GM06990 (cell line): ENCODE measurements around the gene RXRA.

Experiments
- DNase-seq: peaks from one replicate; pipeline ENCODE4 v3.0.0-alpha.2; 2011; ENCODE audit not compliant: insufficient read length; ENCODE audit errors: extremely low read depth
- H3K27me3 ChIP-seq: replicated peaks from 2 replicates; pipeline ENCODE4 v1.6.0; 2011; ENCODE audit warnings: low read length; ENCODE audit not compliant: control insufficient read depth, insufficient read depth
- H3K36me3 ChIP-seq: 2 replicates; pipeline ENCODE4 v1.5.1; 2011; ENCODE audit warnings: low read length; ENCODE audit not compliant: control insufficient read depth, insufficient read depth
- H3K4me3 ChIP-seq: replicated peaks from 2 replicates; pipeline ENCODE4 v1.5.1; 2011; ENCODE audit warnings: low read depth, mild to moderate bottlenecking, control low read depth, low read length
- TF ChIP-seq, protein P1 (sequence below): IDR thresholded peaks from 2 replicates; pipeline ENCODE4 v1.5.1; 2011; ENCODE audit warnings: low read length, control low read depth, mild to moderate bottlenecking, inconsistent platforms; ENCODE audit not compliant: insufficient read depth, poor library complexity, severe bottlenecking

Gene RXRA

DNA sequence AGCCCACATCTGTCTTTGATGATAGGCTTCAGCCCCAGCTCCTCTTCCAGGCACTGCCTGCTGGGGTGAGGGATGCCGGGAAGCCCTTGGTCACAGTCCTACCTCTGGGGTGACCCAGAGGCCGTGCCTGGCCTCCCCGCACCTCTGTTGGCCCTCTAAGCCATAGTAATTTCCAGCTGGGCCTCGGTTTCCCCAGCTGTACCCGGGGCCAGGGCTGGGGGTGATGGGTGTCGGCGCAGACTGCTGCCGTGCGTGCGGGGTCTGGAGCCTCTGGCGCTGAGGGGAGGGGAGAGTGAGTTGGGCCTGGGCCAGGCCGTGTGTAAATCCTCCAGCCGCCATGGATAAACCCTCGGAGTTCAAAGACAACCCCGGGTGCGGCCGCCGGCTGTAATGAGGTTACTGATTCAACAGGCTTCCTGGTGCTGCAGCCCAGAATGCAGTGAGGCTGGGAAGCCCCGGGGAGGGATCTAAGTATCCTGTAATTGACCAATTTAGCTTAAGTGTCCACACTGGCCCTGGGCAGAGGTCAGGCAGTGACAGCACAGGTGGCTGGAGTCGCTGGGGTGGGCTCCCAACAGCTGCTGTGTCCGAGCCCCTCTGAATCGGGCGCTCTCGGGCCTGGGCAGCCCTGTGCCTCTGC is 7.1 kb downstream of the RXRA start:
- Histone ChIP-seq H3K36me3 (no peaks in the 10 kb centered on the region), H3K4me3 (no peak overlapping the region), H3K27me3 (no peaks in the 10 kb centered on the region; the same call in 1 of the 2 replicates)
- TF ChIP-seq, protein P1, sequence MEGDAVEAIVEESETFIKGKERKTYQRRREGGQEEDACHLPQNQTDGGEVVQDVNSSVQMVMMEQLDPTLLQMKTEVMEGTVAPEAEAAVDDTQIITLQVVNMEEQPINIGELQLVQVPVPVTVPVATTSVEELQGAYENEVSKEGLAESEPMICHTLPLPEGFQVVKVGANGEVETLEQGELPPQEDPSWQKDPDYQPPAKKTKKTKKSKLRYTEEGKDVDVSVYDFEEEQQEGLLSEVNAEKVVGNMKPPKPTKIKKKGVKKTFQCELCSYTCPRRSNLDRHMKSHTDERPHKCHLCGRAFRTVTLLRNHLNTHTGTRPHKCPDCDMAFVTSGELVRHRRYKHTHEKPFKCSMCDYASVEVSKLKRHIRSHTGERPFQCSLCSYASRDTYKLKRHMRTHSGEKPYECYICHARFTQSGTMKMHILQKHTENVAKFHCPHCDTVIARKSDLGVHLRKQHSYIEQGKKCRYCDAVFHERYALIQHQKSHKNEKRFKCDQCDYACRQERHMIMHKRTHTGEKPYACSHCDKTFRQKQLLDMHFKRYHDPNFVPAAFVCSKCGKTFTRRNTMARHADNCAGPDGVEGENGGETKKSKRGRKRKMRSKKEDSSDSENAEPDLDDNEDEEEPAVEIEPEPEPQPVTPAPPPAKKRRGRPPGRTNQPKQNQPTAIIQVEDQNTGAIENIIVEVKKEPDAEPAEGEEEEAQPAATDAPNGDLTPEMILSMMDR: no peak
- DNase-seq: no peak

DNA sequence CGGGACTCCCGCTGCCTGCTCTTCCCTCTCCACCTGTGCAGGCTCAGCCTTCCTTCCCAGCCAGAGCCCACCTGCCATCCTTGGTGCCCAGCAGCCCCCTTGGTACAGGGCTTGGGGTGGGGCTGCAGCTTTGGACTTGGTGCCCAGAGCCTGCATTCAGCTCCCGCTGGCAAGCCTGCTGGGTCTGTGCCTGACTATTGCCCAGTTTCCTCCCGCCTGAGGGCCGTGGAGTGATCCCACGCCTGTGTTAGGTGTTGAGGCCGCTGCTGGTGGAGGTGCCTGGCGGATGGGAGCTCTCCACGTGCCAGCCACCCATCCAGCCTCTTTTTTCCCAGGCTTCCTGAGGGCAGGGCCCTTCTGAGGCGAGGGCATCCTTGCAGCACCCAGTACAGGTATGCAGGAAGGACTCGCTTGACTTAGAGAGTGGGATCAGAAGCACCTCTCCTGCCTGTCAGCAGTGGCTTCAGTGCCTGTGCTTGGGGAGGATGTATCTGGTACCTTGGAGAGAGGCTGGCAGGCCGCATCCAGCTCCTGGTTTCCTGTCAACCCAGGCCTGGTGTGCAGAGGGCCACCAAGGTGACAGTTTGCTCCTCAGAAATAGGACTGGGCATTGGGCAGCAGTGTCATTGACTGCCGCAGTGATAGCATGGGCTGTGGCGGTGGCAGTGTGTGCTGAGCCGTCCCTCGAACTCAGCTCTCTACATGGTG is 7.8 kb downstream of the RXRA start:
- TF ChIP-seq, protein P1: no peak
- H3K27me3 ChIP-seq: no peaks in the 10 kb centered on the region; the same call in 1 of the 2 replicates

DNA sequence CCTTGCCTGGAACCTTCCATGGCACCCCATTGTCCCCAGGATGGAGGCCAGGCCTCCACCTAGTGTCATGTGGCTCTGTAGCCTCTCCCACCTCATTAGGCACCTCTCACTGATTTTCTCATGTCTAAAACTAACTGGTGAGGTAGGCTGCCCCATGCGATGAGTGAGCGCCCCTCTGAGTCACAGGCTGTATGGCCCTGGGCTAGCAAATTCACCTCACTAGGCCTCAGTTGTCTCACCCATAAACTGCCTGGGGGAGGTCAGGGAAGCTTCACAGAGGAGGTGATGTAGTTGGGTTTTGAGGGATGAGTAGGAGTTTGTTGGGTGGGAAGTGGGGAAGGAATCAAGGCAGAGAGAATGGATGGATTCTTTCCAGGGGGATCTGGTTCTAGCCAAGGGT is 8.8 kb downstream of the RXRA start:
- DNase-seq: no peak
- Histone ChIP-seq H3K4me3 (no peak overlapping the region), H3K36me3 (no peaks in the 10 kb centered on the region), H3K27me3 (no peaks in the 10 kb centered on the region; the same call in 1 of the 2 replicates)
- TF ChIP-seq, protein P1: no peak

More for the DNA sequence above, 7.8 kb downstream of the RXRA start:
- no peak overlapping the region for H3K4me3 ChIP-seq
- no peaks in the 10 kb centered on the region for H3K36me3 ChIP-seq
- DNase-seq: no peak

DNA sequence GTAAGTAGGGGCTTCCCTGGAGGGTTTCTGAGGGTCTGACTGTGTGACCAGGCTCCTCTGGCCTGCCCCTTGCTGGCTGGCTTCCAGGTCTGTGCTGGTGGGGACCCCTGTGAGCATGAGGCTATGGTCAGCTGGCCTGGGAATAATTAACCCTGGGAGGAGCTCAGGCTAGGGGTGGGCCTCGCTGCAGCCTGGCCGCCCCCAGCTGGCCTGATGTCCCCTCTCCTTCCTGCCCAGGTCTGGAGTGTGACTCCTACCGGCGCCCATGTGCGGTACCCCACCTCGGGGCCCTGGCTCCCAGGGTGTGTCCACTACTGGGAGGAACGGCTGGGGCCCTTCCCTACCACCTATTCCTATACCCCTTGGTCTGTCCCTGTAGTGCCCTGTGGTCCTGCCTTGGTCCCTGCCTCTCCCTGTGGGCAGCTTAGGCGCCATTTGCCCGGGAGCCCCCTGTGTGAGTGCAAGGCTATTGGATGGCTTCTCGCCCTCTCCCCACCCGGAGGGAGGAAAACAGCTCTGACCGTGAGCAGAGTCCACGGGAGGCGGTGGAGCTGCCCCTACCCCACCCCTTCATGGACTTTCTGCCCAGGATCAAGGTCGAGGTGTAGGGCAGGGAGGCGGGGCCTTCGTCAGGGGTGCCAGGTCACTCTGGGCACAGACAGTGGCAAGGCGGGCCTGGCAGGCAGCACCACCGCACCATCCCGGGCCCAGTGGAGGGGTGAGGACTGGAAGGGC is 9.4 kb downstream of the RXRA start:
- no peaks in the 10 kb centered on the region for H3K36me3 ChIP-seq
- TF ChIP-seq, protein P1: no peak
- no peak for DNase-seq
- no peaks in the 10 kb centered on the region; the same call in 1 of the 2 replicates for H3K27me3 ChIP-seq
- H3K4me3 ChIP-seq: no peak overlapping the region

DNA sequence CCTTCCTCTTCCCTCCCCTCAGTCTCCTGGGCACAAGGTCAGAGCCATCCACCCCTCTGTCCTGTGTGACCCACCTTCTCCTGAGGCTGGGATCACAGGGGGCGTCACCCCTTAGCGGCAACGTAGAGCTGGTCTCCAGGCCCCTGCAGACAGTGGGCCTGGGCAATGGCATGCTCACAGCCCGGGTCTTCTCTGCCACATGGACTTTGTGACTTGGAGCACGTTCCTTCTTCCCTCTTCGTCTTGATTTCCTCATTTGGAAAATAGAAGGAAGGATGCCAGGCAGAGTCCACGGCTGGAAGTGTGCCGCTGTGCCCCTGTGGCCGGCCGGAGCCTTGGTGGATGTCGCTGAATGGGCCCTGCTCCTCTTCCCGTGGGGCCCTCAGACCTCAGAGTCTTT is 10.0 kb downstream of the RXRA start:
- H3K36me3 ChIP-seq: no peaks in the 10 kb centered on the region
- TF ChIP-seq, protein P1: no peak
- H3K27me3 ChIP-seq: no peaks in the 10 kb centered on the region; the same call in 1 of the 2 replicates
- no peak for DNase-seq
- no peak overlapping the region for H3K4me3 ChIP-seq
